Activated CD4-positive, alpha-beta T cell treated with anti-CD3 and anti-CD28 coated beads for 36 hours (primary cell): Measurements from ENCODE around the gene TAF1L. TPM values are rescaled to one million over a fixed set of nuclear protein-coding genes. Genes with fewer than 3 reads are reported as not detected.

Experiments used
- ATAC-seq: fragments of 200-7000 bp; cut with Tn5 transposase; one replicate; pipeline ENCODE4 v1.10.0; 2021; ENCODE audit warnings: mild to moderate bottlenecking, moderate library complexity
- CTCF ChIA-PET: fragments of 350-600 bp; sonication (Branson Sonifier 250); formaldehyde crosslinking; loops from one replicate; lab custom pipeline; 2021; ENCODE audit warnings: antibody characterized with exemption; lab: Charles Lee
- POLR2A ChIA-PET: fragments of 350-600 bp; sonication (Branson Sonifier 250); formaldehyde crosslinking; loops from one replicate; lab custom pipeline; 2021; ENCODE audit warnings: antibody characterized with exemption, inconsistent platforms; lab: Charles Lee
- DNase-seq: peaks from one replicate; pipeline ENCODE4 v3.0.0-alpha.2; 2020
- H3K27ac Mint-ChIP-seq: one replicate; pipeline ENCODE4 v1.8.0; 2021; ENCODE audit warnings: mixed read lengths
- H3K27me3 Mint-ChIP-seq: one replicate; pipeline ENCODE4 v1.8.0; 2021; ENCODE audit warnings: mixed read lengths
- H3K36me3 Mint-ChIP-seq: one replicate; pipeline ENCODE4 v1.8.0; 2021; ENCODE audit warnings: low read depth, mixed read lengths
- H3K4me1 Mint-ChIP-seq: one replicate; pipeline ENCODE4 v1.8.0; 2021; ENCODE audit warnings: mixed read lengths
- H3K4me3 Mint-ChIP-seq: one replicate; pipeline ENCODE4 v1.8.0; 2021; ENCODE audit warnings: mild to moderate bottlenecking, moderate library complexity, mixed read lengths
- H3K9me3 Mint-ChIP-seq: one replicate; pipeline ENCODE4 v1.8.0; 2021; ENCODE audit warnings: low read depth, mixed read lengths
- intact Hi-C, 2 experiments: fragments of 100-400 bp; cut with DNase I in 1 of 2; cut with micrococcal nuclease in 1 of 2; formaldehyde crosslinking; loops; one replicate each; pipeline versions ENCODE4 v1.14.2 to v1.15.1; 2022 to 2024; cut with DNase I, micrococcal nuclease
- total RNA-seq, 2 experiments: library from RNA; stranded (reverse); gene quantifications; one replicate each; pipeline ENCODE4 v1.2.3, GENCODE V29; 2021

The TAF1L gene
- total RNA-seq, 2 experiments from 2014 or later = 0.02 TPM; not detected in 1

DNA sequence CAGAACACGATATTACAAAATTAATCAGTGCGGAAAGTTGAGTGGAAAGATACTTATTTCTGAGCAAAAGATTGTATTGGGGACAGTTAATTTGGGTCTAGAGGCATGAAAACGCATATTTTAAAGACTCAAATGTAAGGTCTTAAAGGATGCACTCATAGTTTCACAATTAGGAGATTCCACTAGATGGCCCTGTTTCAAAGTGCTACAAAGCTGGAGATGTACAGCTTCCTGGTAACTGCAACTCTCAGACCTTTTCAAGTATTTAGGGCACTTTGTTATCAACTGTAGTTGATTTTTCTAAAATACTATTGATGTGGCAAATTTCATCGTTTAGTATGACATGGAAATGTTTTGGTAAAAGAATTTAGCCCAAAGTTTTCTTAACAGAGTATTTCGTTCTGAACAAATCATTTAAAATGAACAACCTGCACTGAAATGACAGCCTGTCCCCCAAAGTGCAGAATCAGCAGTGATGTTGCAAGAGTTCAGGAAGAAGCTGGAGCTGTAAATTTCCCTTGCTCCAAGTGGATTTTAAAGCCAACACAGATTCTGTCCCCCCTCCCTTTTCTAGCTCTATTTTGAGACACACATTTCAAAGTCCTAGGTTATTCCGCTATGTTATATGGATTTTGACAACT, 46.3 kb downstream of the TAF1L start:
- no peaks in the 10 kb centered on the region for H3K9me3 Mint-ChIP-seq
- DNase-seq (no peak), ATAC-seq (peak; percentile 63)
- H3K4me3 Mint-ChIP-seq = no peak overlapping the region
- intact Hi-C loops = loop anchor here (1.0 to 2.0 kb wide), 2 partner anchors 379 to 380 kb away; no protein-coding TSS in a partner anchor
- H3K27me3 Mint-ChIP-seq = peaks cover 18% of the 10 kb centered on the region
- no peak overlapping the region for H3K27ac Mint-ChIP-seq
- ChIA-PET CTCF (interaction anchor here (0.7 to 3.7 kb wide), 10 partner anchors 9 to 385 kb away, joined by 3 to 32 read pairs (median 6); partner anchors contain the start of gene NDUFB6), POLR2A (no interaction called here)
- no peaks in the 10 kb centered on the region for H3K4me1 Mint-ChIP-seq
- no peaks in the 10 kb centered on the region for H3K36me3 Mint-ChIP-seq

DNA sequence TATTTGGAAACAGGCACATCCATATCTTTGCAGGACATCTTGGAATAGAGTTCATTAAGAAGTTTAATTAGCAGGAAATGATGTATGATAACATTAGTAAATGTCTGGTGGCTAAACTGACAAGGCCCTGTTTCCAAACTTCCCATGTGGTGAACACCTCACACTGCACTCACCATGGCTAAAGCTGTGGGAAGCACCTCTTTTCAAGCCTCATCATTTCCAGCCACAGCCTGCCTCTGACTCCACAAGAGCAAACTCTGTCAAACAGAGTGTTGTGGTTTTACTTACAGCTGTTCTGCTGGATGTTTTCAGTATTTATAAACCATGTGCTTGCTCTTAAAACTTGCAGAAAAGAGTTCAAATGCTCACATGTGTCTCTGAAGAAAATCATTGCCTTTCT, 47.6 kb downstream of the TAF1L start:
- Mint-ChIP-seq H3K4me1 (no peaks in the 10 kb centered on the region), H3K9me3 (no peaks in the 10 kb centered on the region), H3K36me3 (no peaks in the 10 kb centered on the region), H3K27me3 (peaks cover 18% of the 10 kb centered on the region), H3K4me3 (no peak overlapping the region), H3K27ac (no peak overlapping the region)
- DNase-seq = peak; percentile 29
- ATAC-seq = peak; percentile 78
- POLR2A ChIA-PET = no interaction called here
- CTCF ChIA-PET = interaction anchor here (0.7 to 3.7 kb wide), 5 partner anchors 8 to 406 kb away, joined by 3 to 32 read pairs (median 26); partner anchors contain the start of gene NDUFB6
- intact Hi-C loops = loop anchor here in 1 of 2 experiments (2.0 kb wide), 1 partner anchor 381 kb away; no protein-coding TSS in a partner anchor

DNA sequence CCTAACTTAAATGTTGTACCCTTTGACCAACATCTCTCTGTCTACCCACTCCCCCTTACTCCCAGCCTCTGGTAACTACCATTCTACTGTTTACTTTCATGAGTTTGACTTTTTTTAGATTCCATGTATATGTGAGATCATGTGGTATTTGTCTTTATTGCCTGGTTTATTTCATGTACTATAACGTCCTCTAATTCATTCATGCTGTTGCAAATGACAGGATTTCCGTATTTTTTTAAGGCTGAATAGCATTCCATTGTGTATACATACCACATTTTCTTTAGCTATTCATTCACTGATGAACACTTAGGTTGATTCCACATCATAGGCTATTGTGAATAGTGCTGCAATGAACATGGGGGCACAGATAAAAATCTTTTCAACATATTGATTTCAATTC, 50.7 kb downstream of the TAF1L start:
- H3K4me1 Mint-ChIP-seq = no peaks in the 10 kb centered on the region
- peaks cover 19% of the 10 kb centered on the region for H3K27me3 Mint-ChIP-seq
- DNase-seq (no peak), ATAC-seq (no peak)
- POLR2A ChIA-PET = no interaction called here
- intact Hi-C loops = no loop called here
- no peak overlapping the region for H3K4me3 Mint-ChIP-seq
- no peaks in the 10 kb centered on the region for H3K9me3 Mint-ChIP-seq
- CTCF ChIA-PET = interaction anchor here (0.8 to 15.7 kb wide), 4 partner anchors 10 to 383 kb away, joined by 3 to 530 read pairs (median 4); no protein-coding TSS in a partner anchor
- no peaks in the 10 kb centered on the region for H3K36me3 Mint-ChIP-seq
- no peak overlapping the region for H3K27ac Mint-ChIP-seq

- Mint-ChIP-seq H3K9me3 (no peaks in the 10 kb centered on the region), H3K27me3 (peaks cover 16% of the 10 kb centered on the region), H3K4me1 (no peaks in the 10 kb centered on the region), H3K36me3 (no peaks in the 10 kb centered on the region), H3K4me3 (no peak overlapping the region), H3K27ac (no peak overlapping the region)
- ChIA-PET POLR2A (no interaction called here), CTCF (interaction anchor here (0.5 to 15.7 kb wide), 23 partner anchors 7 to 1713 kb away, joined by 3 to 530 read pairs (median 4); partner anchors contain the start of genes ACO1 and NDUFB6)
- DNase-seq = peak; percentile 39
- peak; percentile 64 for ATAC-seq
- intact Hi-C loops = loop anchor here (1.0 to 2.0 kb wide), 2 partner anchors 387 kb away; no protein-coding TSS in a partner anchor
These were observed 53.8 kb downstream of the TAF1L start for GRCh38 chr9:32581512-32582143.

DNA sequence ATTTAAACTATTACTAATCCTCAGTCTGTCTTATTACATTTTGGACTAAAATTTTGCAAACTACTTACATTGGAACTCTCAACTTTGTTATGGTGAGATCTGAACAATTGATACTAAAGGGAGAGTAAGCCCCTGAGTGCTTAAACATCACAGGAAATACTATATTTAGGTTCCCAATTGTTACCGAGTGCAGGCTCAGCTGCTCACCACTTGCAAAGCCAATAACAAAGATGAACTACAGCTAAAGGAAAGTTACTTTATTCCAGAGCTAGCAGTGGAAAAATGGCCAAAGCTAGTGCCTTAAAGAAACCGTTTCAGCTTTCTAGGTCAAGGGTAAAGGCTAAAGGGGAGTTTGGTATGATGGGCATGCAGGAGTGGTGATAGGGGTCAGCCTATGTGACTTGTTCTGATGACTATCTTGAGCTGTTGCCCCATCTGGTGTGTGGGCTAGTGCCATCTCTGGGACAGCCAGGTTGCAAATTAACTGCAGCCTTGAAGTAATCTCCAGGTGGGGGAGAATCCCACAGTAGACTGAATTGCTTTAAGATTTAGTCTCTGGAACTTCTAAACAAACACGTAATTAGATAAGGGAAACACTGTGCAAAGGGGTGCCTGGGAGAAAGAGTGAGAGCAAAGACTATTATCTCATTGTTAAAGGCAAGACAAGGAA, 54.7 kb downstream of the TAF1L start:
- H3K27ac Mint-ChIP-seq = no peak overlapping the region
- H3K4me1 Mint-ChIP-seq = no peaks in the 10 kb centered on the region
- POLR2A ChIA-PET = interaction anchor here (0.6 kb wide), 1 partner anchor 664 kb away, joined by 3 read pairs; no protein-coding TSS in a partner anchor
- peaks cover 14% of the 10 kb centered on the region for H3K27me3 Mint-ChIP-seq
- H3K9me3 Mint-ChIP-seq = no peaks in the 10 kb centered on the region
- CTCF ChIA-PET = interaction anchor here (0.7 to 15.7 kb wide), 26 partner anchors 7 to 1712 kb away, joined by 3 to 530 read pairs (median 5); partner anchors contain the start of genes ACO1 and NDUFB6
- H3K4me3 Mint-ChIP-seq = no peak overlapping the region
- intact Hi-C loops = loop anchor here (1.0 to 2.0 kb wide), 2 partner anchors 388 kb away; no protein-coding TSS in a partner anchor
- ATAC-seq (no peak), DNase-seq (no peak)
- no peaks in the 10 kb centered on the region for H3K36me3 Mint-ChIP-seq

DNA sequence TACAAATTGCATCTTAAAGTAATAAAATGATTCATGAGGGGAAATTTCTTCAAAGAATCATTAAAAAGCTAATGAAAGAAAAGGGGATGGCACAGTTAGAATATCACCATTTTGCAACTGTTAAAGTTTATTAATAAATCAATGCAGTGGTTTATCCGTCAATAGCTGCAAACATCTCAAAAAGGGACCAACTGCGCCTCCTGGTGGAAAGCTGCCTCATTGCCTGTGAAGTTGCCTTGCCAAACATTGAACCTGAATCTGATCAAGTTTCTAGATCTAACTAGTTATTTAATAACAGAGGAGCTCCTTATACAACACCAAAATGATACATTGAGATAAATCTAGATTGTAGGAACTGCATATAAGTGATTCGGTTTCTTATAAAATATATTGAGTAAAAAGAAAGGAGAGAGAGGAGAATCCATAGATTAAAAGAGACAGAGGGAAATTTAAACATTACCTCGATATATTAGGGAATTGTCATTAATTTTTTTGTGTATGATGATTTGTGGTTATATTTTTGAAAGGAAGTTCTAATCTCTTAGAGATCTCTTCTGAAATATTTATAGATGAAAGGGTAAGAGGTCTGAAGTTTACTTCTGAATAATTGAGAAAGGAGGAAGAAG, 55.6 kb downstream of the TAF1L start:
- ChIA-PET POLR2A (interaction anchor here (1.4 kb wide), 1 partner anchor 201 kb away, joined by 8 read pairs; no protein-coding TSS in a partner anchor), CTCF (interaction anchor here (0.6 to 15.7 kb wide), 49 partner anchors 8 to 443 kb away, joined by 3 to 530 read pairs (median 4); partner anchors contain the start of genes ACO1 and RIGI)
- Mint-ChIP-seq H3K36me3 (no peaks in the 10 kb centered on the region), H3K4me3 (no peak overlapping the region), H3K27me3 (peaks cover 8% of the 10 kb centered on the region), H3K4me1 (no peaks in the 10 kb centered on the region), H3K9me3 (no peaks in the 10 kb centered on the region), H3K27ac (no peak overlapping the region)
- peak; percentile 87 for DNase-seq
- intact Hi-C loops = loop anchor here (1.0 to 5.0 kb wide), 4 partner anchors 143 to 647 kb away; no protein-coding TSS in a partner anchor
- no peak for ATAC-seq

Other genes starting within 250 kb of the TAF1L start
- 1 to 10 TPM; 8.9 to 9.7 TPM for gene RIGI, start 109.5 kb downstream of the TAF1L start, total RNA-seq
- 10 to 100 TPM; 16.1 to 19.5 TPM for gene SMIM27, start 83.3 kb downstream of the TAF1L start, total RNA-seq
- gene TOPORS, start 83.1 kb downstream of the TAF1L start, total RNA-seq = 10 to 100 TPM; 14.4 to 18.9 TPM
- gene NDUFB6, start 62.5 kb downstream of the TAF1L start, total RNA-seq = 10 to 100 TPM; 29.6 to 67.0 TPM
- gene TMEM215, start 147.9 kb upstream of the TAF1L start, total RNA-seq = not detected